Activated CD8-positive, alpha-beta memory T cell treated with anti-CD3 and anti-CD28 coated beads for 1 hour (primary cell): ENCODE data around the gene RHEB.

ENCODE experiments used
- DNase-seq, 2 donors: peaks; one replicate each; pipeline ENCODE4 v3.0.0-alpha.2; 2020; ENCODE audit warnings: low read depth in 1 of 2; ENCODE audit errors: extremely low read depth in 1 of 2

Gene RHEB

GRCh38 chr7:151434549-151434948 is 85.1 kb downstream of the RHEB start:
- no peak for DNase-seq

- no peak for DNase-seq
Observed at GRCh38 chr7:151433721-151434400, 85.8 kb downstream of the RHEB start.

DNA sequence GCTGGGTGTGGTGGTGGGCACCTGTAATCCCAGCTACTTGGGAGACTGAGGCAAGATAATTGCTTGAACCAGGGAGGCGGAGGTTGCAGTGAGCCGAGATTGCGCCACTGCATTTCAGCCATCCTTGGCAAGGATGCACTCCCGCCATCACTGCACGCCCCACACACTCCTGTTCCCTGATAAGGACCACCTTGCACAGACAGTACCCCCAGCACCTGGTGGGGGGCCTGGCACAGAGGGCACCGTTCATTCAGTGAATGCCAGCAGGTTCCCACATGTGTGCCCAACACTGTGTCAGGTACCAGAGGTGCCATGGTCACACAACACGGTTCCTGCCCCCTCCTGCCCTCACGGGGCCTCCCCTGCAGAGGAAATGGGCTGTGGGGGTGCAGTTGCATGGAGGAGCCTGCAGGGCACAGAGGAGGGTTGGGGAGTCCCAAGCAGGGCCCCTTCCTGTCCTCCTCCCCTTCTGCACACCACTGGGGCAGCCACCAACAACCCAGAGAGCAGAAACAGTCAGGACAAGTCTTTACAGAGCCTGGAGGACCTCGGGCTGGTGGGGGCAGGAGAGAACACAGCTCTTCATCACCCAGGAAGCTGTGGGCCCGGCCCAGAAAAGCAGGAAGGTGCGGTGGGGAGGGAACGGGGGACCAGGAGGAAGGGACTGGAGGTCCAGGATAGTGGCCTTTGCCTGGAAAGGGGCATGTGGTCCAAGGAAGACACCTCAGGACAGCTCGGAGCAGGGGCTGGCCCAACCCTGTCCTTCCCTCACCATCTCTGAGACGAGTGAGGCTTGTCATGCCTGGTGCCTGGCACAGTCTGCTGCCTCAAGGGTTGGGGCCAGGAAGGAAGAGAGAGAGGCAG is 86.8 kb downstream of the RHEB start:
- no peak for DNase-seq

GRCh38 chr7:151431768-151432311 is 87.9 kb downstream of the RHEB start:
- no peak for DNase-seq

DNA sequence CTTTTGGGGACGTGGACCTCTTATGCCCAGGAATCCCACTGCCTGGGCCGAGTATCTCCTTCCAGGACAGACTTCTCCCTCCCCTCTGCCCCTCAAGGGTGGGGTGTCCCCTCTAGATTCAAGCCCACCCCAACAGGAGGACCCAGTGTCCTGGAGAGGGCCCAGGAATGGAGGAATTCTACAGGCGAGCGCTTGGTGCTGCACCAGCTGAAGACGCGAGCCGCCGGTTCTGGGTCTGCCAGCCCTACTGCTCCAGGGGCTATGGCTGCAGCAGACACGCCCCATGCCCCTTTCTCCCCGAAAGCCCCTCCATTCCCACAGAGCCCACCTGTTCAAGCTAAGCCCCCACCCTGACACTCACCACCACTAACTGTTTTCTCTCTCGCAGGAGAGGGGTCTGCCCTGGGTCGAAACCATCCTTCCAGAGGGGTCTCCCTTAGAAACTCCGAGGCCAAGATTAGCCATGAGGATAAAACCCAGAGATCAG is 88.4 kb downstream of the RHEB start:
- no peak for DNase-seq

GRCh38 chr7:151430391-151431205 is 89.1 kb downstream of the RHEB start:
- no peak for DNase-seq

GRCh38 chr7:151429560-151430331 is 89.9 kb downstream of the RHEB start:
- DNase-seq = peak in 1 of 2 donors; percentile 29

- no peak for DNase-seq
Observed at GRCh38 chr7:151429237-151429559, 90.5 kb downstream of the RHEB start.

- DNase-seq = no peak
Observed at GRCh38 chr7:151428378-151429236, 91.1 kb downstream of the RHEB start.

DNA sequence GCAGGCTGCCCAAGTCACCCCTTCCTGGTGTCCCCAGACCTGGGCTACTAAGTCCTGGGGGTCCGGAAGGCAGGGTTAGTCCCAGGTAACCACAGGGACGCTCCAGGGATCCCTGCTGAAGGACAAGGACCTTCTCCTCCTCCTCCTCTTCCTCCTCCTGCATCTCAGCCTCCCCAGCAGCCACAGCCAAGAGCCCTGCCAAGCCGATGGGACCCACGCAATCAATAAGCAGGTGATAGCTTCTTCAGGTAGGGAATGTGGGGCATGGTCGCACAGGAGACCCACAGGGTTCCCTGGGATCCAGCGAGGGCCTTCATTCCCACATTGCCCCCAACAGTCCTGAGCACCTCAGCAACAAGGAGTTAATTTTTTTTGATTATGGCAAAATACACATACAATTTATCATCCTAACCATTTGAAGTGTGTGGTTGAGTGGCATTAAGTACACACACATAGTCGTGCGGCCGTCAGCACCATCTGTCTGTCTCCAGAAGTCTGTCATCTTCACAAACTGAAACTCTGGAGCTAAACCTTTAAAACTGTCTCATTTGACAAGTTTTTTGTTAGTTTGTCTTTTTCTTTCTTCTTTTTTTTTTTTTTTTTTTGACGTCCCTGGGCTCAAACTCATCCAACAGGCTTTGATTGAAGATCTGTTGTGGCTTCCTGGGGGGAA is 91.9 kb downstream of the RHEB start:
- DNase-seq = no peak

DNA sequence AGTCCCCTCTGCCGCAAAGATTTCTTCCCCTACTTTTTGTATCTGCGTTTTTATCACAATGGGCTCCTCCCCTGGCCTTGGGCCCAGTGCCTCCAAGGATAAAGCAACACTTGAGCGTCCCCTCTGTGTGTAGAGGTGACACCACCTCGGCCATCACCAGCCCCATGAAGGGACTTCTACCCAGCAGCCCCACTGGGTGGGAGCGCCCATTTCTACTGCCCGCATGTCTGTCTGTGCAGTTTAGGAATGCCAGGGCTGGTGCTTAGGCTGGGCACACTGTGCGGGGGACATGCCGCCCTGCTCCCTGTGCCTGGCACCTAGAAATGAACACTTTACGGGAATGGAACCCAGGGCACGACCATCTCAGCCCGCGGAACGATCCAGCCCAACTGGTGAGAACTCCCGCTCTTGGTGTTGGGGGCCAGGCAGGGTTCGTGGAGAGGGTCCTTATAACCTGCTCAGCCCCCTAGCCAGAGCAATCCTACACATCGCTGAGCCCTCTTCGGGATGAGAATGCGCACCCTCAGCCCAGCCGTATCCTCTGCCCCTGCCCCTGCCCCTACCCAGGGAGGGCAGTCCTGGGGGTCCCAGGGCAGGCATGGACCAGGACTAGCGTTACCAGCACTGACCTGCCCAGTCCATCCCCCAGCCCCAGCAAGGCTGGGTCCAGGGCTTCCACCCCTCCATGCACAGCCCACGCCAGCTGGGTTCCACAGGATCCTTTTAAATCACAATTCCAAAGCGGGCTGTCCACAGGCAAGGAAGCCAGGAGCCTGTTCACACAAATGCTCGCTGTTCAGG is 92.6 kb downstream of the RHEB start:
- no peak for DNase-seq

- no peak for DNase-seq
Observed at GRCh38 chr7:151426441-151426903, 93.2 kb downstream of the RHEB start.

GRCh38 chr7:151425670-151426440 is 93.8 kb downstream of the RHEB start:
- no peak for DNase-seq

DNA sequence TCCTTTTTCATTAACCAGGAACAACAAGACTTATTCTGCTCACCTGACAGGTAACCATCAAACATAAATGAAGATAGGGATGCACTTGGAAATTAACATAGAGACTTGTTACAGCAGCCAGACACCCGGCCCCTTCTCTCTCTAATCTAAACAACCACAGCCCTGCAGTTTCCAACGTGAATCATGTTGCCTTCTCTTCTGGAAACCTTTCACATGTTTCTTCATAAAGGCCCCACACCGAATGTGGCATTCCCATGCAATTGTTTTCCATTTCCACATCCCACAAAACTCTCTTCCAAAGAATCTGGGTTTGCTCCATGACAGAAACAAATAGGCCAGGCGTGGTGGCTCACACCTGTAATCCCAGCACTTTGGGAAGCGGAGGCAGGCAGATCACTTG is 94.9 kb downstream of the RHEB start:
- no peak for DNase-seq

- no peak for DNase-seq
Observed at GRCh38 chr7:151423936-151424335, 95.8 kb downstream of the RHEB start.

DNA sequence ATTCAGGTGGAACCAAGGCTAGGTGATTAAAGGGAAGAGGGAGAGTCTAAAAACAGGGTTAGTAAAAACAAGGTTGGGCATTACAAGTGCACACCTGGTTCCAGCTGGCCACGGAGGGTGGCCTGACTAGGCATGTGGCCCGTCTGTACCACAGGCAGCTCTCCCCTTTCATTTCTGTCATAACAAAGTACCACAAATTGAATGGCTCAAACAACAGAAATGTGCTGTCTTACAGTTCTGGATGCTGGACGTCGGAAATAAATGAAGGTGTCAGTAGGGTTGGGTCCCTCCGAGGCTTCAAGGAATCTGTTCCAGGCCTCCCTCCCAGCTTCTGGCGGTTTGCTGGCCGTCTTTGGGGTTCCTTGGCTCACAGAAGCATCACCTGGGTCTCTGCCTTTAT is 96.5 kb downstream of the RHEB start:
- no peak for DNase-seq

- no peak for DNase-seq
Observed at GRCh38 chr7:151422212-151422611, 97.5 kb downstream of the RHEB start.
